Loucy (cell line): Measurements from ENCODE around the gene CDC42BPA.

Experiments
- CTCF ChIP-seq: fragments of 200-600 bp; sonication (generic); conservative IDR thresholded peaks from 2 replicates; pipeline ENCODE4 v1.5.1; 2014; ENCODE audit warnings: mild to moderate bottlenecking, antibody characterized with exemption, low read length
- EZH2phosphoT487 ChIP-seq: fragments of 200-600 bp; IDR thresholded peaks from 2 replicates; pipeline ENCODE4 v1.6.1; 2018; ENCODE audit warnings: antibody characterized with exemption, mild to moderate bottlenecking, moderate library complexity, borderline replicate concordance

GRCh38 chr1:227318853-227319607 lies 738 bp upstream of the CDC42BPA start:
- TF ChIP-seq CTCF (no peak), EZH2phosphoT487 (no peak)
